Smooth muscle cell (in vitro differentiated cells): ENCODE data around the gene PPP2R3A. TPM values are rescaled to one million over a fixed set of nuclear protein-coding genes. Genes with fewer than 3 reads are reported as not detected.

ENCODE experiments used
- DNase-seq: peaks from one replicate; lab custom pipeline; 2025; ENCODE audit not compliant: unreplicated experiment; lab: John Stamatoyannopoulos, UW
- H2AFZ ChIP-seq: fragments of 200-600 bp; sonication (generic); 2 replicates; pipeline ENCODE4 v1.6.0; 2016; ENCODE audit warnings: antibody characterized with exemption, low read depth, mild to moderate bottlenecking
- H3F3A ChIP-seq: fragments of 200-600 bp; sonication (generic); 2 replicates; pipeline ENCODE4 v1.6.0; 2017; ENCODE audit warnings: antibody characterized with exemption, low read depth
- H3K27ac ChIP-seq: fragments of 200-600 bp; sonication (generic); 2 replicates; pipeline ENCODE4 v1.5.1; 2016; ENCODE audit warnings: low read depth, mild to moderate bottlenecking
- H3K27me3 ChIP-seq: fragments of 200-600 bp; sonication (generic); 2 replicates; pipeline ENCODE4 v1.6.1; 2016; ENCODE audit warnings: low read depth, mild to moderate bottlenecking
- H3K36me3 ChIP-seq: fragments of 200-600 bp; sonication (generic); 2 replicates; pipeline ENCODE4 v1.5.1; 2016; ENCODE audit warnings: low read depth
- H3K4me1 ChIP-seq: fragments of 200-600 bp; sonication (generic); 2 replicates; pipeline ENCODE4 v1.5.1; 2016; ENCODE audit warnings: low read depth
- H3K4me2 ChIP-seq: fragments of 200-600 bp; sonication (generic); 2 replicates; pipeline ENCODE4 v1.6.0; 2016; ENCODE audit warnings: mild to moderate bottlenecking
- H3K4me3 ChIP-seq: fragments of 200-600 bp; sonication (generic); 2 replicates; pipeline ENCODE4 v1.5.1; 2016; ENCODE audit warnings: mild to moderate bottlenecking
- H3K79me2 ChIP-seq: fragments of 200-600 bp; sonication (generic); 2 replicates; pipeline ENCODE4 v1.6.0; 2016; ENCODE audit warnings: low read depth, mild to moderate bottlenecking
- H3K9ac ChIP-seq: fragments of 200-600 bp; sonication (generic); 2 replicates; pipeline ENCODE4 v1.6.0; 2016; ENCODE audit warnings: low read depth
- H3K9me3 ChIP-seq: fragments of 200-600 bp; sonication (generic); replicated peaks from 2 replicates; pipeline ENCODE4 v1.5.1; 2016; ENCODE audit warnings: low read depth
- H4K20me1 ChIP-seq: fragments of 200-600 bp; sonication (generic); 2 replicates; pipeline ENCODE4 v1.6.0; 2016; ENCODE audit warnings: low read depth
- CTCF ChIP-seq: fragments of 200-600 bp; sonication (generic); IDR thresholded peaks from 2 replicates; pipeline ENCODE4 v1.5.1; 2017; ENCODE audit warnings: borderline replicate concordance, mild to moderate bottlenecking, antibody characterized with exemption; ENCODE audit not compliant: insufficient read depth, poor library complexity, severe bottlenecking
- WGBS: methylation state at CpG from one replicate; pipeline ENCODE4 v1.1.7; 2016; ENCODE audit warnings: low lambda C conversion rate; 5-methylcytosine and 5-hydroxymethylcytosine counted together
- polyA plus RNA-seq: library from polyadenylated mRNA; unstranded; fragments of >200 nt; fragmentation: Nextera tagmentation; extraction: Ambion mirVana; gene quantifications from 2 replicates; pipeline ENCODE4 v1.2.1, GENCODE V29; 2016
- total RNA-seq: library from RNA; depleted of rRNA; stranded (reverse); fragments of >200 nt; gene quantifications from 2 replicates; pipeline ENCODE4 v1.2.3, GENCODE V29; 2014

The PPP2R3A gene
- total and polyA plus RNA-seq, 2 experiments from 2014 or later: 8.0 to 24.7 TPM

- Histone ChIP-seq H3K4me3 (no peak overlapping the region), H3K36me3 (no peaks in the 10 kb centered on the region), H3K27me3 (no peaks in the 10 kb centered on the region), H3K4me1 (peaks cover 3% of the 10 kb centered on the region), H3K27ac (no peak overlapping the region), H4K20me1 (peaks cover 100% of the 10 kb centered on the region), H3K4me2 (no peak overlapping the region), H3F3A (peaks cover under 1% of the 10 kb centered on the region), H2AFZ (no peak overlapping the region), H3K79me2 (peaks cover 99% of the 10 kb centered on the region), H3K9me3 (no peaks in the 10 kb centered on the region), H3K9ac (no peak overlapping the region)
- no peak for DNase-seq
- TF ChIP-seq CTCF: no peak
- 78% methylated on average over 4 of the region's 4 CpGs for WGBS
These were observed 212.3 kb downstream of the PPP2R3A start for GRCh38 chr3:136177876-136178275.

- no peak overlapping the region for H3K27ac ChIP-seq
- no peak overlapping the region for H2AFZ ChIP-seq
- no peaks in the 10 kb centered on the region for H3K27me3 ChIP-seq
- H3K36me3 ChIP-seq: no peaks in the 10 kb centered on the region
- no peak overlapping the region for H3K4me2 ChIP-seq
- H3K79me2 ChIP-seq: peaks cover 99% of the 10 kb centered on the region
- H3K9ac ChIP-seq: no peak overlapping the region
- H3F3A ChIP-seq: peaks cover 6% of the 10 kb centered on the region
- DNase-seq: no peak
- H3K9me3 ChIP-seq: no peaks in the 10 kb centered on the region
- H4K20me1 ChIP-seq: peaks cover 100% of the 10 kb centered on the region
- TF ChIP-seq CTCF: no peak
- peaks cover 9% of the 10 kb centered on the region for H3K4me1 ChIP-seq
- 96% methylated on average over 8 of the region's 8 CpGs for WGBS
- no peak overlapping the region for H3K4me3 ChIP-seq
These were observed 216.2 kb downstream of the PPP2R3A start for GRCh38 chr3:136181741-136182140.

GRCh38 chr3:136184703-136185102 is 219.2 kb downstream of the PPP2R3A start:
- Histone ChIP-seq H3K36me3 (no peaks in the 10 kb centered on the region), H2AFZ (no peak overlapping the region), H3K4me1 (peaks cover 10% of the 10 kb centered on the region), H3K9ac (no peak overlapping the region), H3K27ac (no peak overlapping the region), H3F3A (peaks cover 6% of the 10 kb centered on the region), H3K27me3 (no peaks in the 10 kb centered on the region), H3K4me2 (no peak overlapping the region), H3K79me2 (peaks cover 99% of the 10 kb centered on the region), H3K4me3 (no peak overlapping the region), H4K20me1 (peaks cover 100% of the 10 kb centered on the region), H3K9me3 (no peaks in the 10 kb centered on the region)
- 94% methylated on average over 2 of the region's 2 CpGs for WGBS
- TF ChIP-seq CTCF: no peak
- DNase-seq: no peak

GRCh38 chr3:136186344-136186743 is 220.8 kb downstream of the PPP2R3A start:
- no peak for DNase-seq
- 90% methylated on average over 3 of the region's 3 CpGs for WGBS
- Histone ChIP-seq H2AFZ (no peak overlapping the region), H3F3A (peaks cover 6% of the 10 kb centered on the region), H3K27me3 (no peaks in the 10 kb centered on the region), H3K79me2 (peaks cover 100% of the 10 kb centered on the region), H3K27ac (peak overlapping the region; percentile 16), H3K4me2 (no peak overlapping the region), H3K4me1 (peaks cover 10% of the 10 kb centered on the region), H3K36me3 (no peaks in the 10 kb centered on the region), H4K20me1 (peaks cover 100% of the 10 kb centered on the region), H3K4me3 (no peak overlapping the region), H3K9me3 (no peaks in the 10 kb centered on the region), H3K9ac (no peak overlapping the region)
- TF ChIP-seq CTCF: no peak
